HG03025 (cell line): ENCODE measurements around the gene NHLRC2.
"Not testable (repeated sequence)": the region's sequence is repeated elsewhere in the genome, so short reads cannot be mapped to it uniquely, and the experiment has no call there.

Experiments
- ATAC-seq: cut with Tn5 transposase; IDR thresholded peaks from one replicate; pipeline ENCODE4 v1.9.1; 2021; ENCODE audit warnings: mild to moderate bottlenecking, moderate library complexity; ENCODE audit not compliant: unreplicated experiment, low FRiP score

The NHLRC2 gene, protein sequence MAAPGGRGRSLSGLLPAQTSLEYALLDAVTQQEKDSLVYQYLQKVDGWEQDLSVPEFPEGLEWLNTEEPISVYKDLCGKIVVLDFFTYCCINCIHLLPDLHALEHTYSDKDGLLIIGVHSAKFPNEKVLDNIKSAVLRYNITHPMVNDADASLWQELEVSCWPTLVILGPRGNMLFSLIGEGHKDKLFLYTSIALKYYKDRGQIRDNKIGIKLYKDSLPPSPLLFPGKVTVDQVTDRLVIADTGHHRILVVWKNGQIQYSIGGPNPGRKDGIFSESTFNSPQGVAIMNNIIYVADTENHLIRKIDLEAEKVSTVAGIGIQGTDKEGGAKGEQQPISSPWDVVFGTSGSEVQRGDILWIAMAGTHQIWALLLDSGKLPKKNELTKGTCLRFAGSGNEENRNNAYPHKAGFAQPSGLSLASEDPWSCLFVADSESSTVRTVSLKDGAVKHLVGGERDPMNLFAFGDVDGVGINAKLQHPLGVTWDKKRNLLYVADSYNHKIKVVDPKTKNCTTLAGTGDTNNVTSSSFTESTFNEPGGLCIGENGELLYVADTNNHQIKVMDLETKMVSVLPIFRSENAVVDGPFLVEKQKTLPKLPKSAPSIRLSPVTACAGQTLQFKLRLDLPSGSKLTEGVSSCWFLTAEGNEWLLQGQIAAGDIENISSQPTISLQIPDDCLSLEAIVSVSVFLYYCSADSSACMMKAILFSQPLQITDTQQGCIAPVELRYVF

DNA sequence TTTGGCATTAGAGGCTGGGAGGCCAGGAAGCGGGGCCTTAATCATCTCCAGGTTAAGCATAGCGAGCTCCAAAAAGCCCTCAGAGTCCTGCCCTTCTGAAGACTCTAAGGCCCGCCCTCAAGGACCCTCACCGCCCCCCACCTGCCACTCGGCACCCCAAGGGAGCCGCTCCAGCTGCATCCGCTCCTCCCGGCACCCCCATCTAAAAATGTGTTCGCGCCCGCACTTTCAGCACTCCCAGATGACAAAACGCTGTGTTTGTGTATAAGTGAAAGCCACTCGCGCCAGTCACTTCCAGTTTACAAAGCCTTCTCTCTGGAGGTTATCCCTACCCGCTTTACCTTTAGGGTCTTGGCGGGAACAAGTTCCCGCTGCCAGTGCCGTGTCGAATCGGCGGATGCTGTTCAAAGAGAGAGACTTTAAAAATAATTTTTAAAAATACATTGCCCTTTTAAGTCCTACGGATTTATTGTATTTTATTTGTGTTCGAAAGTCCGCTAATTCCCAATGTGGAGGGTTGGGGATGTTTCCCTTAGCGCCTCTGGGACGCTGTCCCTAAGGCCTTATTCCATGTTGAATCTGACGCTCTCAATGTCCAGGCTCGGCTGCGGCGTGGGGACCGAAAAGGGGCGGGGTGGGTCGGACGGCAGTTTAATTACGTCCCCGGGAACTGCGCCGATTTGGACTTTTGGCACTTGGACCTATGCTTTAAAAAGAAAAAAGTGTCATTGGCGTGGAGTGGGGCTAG, at the start of gene NHLRC2, which contains the start of gene DCLRE1A:
Gene NHLRC2 (plus strand): TSS at position 649 of the 748 bp plus-strand sequence. CDS start 212 bp downstream, outside the sequence.
Gene DCLRE1A (minus strand): TSS at position 70 of the 748 bp plus-strand sequence. CDS start 900 bp downstream, outside the sequence.
- peak; percentile 40 for ATAC-seq

DNA sequence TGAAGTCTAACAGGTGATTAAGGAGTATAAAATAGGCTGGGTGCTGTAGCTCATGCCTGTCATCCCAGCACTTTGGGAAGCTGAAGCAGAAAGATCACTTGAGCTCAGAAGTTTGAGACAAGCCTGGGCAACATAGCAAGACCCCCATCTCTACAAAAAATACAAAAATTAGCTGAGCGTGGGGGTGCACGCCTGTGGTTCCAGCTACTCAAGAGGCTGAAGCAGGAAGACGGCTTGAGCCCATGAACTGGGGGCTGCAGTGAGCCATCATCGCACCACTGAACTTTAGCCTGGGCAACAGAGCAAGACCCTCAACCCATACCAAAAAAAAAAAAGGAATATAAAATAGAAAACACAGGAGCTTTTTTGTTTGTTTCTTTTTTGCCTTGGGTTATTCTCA, 48.0 kb upstream of the NHLRC2 start:
- no peak for ATAC-seq

DNA sequence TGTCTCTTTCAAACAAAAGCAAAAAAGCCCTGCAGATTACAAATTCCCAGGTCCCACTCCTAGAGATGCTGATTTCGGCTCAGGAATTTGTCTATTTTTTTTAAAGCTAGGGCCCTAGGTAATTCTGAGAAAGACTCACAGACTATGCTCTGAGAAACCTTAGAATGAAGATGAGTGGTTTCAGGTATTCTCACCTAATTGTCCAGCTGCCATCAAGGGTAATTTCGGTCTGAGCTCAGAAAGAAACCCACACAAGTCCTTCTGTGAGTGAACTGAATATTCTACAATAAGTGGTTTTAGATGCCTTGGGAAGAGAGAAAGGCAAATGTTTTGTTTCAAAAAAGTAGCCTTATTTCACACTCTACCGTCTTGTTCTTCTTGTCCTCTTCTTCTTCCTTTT, 46.3 kb upstream of the NHLRC2 start:
- no peak for ATAC-seq

DNA sequence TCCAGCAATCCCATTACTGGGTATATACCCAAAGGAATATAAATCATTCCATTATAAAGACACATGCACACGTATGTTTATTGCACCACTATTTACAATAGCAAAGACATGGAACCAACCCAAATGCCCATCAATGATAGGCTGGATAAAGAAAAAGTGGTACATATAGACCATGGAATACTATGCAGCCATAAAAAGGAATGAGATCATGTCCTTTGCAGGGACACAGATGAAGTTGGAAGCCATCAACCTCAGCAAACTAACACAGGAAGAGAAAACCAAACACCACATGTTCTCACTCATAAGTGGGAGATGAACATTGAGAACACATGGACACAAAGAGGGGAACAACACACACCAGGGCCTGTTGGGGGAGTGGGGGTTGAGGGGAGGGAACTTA, 39.8 kb upstream of the NHLRC2 start:
- not testable (repeated sequence) for ATAC-seq

DNA sequence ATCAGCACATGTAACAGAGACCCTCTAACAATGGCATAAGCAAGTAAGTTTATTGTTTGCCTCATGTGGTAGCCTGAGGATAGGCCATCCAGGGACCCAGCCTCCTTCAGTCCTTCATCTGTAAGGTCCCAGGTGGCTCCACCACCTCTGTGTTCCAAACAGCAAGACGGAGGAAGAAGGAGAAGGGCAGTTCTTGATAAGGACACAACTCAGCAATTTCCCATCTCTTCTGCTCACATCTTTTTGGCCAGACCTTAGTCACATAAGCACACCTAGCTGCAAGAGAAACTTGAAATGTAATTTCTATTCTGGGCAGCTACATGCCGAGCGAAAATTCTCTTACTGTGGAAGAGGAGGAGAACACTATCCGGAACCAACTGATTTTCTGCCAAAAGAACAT, 34.5 kb upstream of the NHLRC2 start:
- no peak for ATAC-seq

DNA sequence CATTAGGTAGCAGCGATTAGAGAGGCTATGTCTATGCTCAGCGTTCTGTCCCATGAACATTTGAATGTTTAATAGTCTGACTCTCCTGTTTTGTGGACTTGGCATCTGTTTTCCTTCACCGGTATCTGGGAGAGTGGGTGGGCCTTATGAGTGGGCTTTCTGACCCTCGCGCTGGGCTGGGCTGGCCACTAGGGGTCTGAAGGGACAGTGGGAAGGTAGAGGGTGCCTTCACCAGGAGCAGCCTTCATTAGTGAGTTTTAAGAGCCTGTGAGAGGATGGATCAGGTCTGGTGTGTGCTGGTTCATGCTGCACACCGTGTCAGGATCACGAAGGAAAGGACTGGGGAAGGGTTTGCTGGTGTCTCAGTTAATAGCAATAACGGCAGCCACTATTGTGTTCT, 34.0 kb upstream of the NHLRC2 start:
- no peak for ATAC-seq

DNA sequence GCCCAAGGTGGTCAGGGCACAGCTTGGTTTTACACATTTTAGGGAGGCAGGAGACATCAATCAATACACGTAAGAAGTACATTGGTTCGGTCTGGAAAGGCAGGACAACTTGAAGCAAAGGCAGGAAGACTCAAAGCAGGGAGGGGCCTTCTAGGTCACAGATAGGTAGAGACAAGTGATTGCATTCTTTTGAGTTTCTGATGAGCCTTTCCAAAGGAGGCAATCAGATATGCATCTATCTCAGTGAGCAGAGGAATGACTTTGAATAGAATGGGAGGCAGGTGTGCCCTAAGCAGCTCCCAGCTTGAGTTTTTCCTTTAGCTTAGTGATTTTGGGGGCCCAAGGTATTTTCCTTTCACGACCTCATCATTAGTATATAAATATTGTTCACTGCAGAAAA, 33.2 kb upstream of the NHLRC2 start:
- not testable (repeated sequence) for ATAC-seq

DNA sequence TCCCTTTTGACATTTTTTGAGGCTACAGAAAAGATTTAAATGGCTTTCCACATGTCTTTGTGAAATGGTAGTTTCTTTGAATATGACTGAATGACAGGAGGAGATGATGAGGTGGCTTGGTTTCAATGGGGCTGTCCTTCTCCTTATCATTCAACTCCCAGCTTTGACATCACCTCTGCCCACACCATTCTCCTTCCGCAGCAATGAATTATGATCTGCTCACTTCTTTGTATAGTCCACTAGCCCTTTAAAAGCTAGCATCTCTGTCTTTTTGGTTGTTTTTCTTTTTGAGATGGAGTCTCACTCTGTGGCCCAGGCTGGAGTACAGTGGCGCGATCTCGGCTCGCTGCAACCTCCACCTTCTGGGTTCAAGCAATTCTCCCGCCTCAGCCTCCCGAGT, 32.3 kb upstream of the NHLRC2 start:
- ATAC-seq = no peak

DNA sequence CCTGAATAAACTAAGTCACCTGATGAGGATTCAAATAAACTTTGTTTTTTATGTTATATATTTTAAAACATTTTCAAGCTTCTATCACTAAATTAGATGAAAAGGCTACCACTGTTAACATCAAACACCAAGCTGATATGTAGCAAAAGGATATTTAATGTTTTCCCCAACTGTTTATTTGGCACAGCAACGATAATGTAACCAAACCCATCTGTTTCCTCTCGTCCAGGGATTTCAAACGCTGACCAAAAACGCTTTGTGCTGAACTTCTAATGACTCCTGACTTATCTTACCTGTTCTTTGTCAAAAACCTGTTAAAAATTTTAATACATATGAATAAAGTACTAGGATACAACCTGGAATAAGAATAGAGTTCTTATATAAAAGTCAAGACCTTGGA, 31.1 kb upstream of the NHLRC2 start:
- ATAC-seq = no peak

DNA sequence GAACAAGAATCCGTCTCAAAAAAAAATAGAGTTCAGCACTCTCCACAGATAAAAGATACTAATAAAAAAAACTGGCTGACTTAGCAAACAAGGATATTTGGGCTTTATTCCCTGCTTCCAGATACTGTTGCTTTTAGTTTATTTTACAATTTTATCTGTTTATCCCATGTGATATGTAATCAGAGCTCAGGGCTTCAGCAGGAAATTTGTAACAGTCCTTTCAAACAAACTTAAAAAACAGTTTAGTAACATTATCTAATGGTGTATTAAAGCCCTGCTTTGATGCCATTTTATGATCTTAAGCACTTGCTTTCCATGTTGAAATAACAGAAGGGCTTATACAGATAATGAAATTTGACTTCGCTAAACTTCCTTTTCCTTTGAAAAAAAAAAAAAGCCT, 28.7 kb upstream of the NHLRC2 start:
- ATAC-seq = no peak

DNA sequence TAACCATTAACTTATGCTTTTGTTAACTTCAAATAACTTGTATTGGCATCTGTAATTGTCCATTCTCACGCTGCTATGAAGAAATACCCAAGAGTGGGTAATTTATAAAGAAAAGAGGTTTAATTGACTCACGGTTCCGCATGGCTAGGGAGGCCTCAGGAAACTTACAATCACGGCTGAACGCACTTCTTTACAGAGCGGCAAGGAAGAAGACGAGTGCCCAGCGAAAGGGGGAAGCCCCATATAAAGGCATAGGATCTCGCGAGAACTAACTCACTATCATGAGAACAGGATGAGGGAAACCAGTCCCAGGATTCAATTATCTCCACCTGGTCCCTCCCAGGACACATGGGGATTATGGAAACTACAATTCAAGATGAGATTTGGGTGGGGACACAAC, 25.9 kb upstream of the NHLRC2 start:
- ATAC-seq = not testable (repeated sequence)

DNA sequence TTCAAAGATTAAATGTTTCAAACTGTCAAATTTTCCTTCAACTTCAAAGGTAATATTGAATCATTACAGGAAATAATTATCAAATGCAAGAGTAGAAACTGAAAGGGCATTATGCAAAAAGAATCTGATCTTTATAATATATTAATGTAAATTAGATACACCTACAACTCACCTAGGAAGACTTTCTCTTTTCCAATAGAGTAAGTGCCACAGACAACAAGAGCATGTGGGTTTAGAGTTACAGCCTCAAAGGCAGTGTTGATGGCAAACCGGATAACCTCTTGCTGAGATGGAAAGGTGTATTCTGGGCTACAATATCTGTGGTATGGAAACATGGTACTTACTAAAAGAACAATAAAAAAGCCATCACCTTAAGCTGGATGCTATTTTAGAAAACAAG, 12.3 kb upstream of the NHLRC2 start:
- no peak for ATAC-seq

DNA sequence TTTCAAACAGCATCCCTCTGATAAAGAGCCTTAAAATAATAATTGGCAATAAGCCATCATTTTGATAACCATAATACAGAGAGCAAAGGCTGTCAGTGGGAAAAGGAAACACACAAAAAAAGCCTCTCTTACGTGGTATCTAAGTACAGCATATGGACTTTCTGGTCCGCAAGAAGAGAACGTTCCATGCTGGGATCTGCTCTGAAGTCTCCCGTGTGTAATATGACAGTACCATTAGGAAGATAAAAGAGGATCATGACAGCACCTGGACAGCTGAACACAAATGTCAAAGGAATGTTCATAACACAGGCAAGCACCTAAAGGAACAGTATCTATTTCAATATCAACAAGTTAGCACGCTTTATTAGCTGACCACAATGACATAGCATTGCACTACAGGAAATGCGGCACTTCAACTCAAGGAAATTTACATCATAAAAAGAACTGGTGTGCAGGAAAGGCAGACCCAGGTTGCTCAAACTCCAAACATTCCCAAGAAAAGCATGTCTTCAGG, 10.4 kb upstream of the NHLRC2 start:
- ATAC-seq = no peak

DNA sequence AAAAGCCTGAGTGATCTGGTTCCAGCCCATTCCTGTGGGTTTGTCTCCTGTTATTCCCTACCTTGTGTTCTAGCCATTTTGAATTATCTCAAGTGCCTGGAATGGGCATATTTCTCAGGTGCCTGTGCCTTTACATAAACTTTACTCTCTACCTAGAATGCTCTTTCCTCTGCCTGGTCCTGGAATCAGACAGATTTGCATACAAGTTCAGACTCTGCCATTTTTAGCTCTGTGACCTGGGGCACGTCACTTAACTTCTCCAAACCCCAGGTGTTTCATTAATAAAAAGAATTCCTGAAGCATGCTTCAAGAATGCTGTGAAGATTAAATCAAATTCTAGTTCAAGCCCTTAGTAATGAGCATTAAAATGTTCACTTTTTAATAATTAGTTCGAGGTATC, 8.4 kb upstream of the NHLRC2 start:
- no peak for ATAC-seq

DNA sequence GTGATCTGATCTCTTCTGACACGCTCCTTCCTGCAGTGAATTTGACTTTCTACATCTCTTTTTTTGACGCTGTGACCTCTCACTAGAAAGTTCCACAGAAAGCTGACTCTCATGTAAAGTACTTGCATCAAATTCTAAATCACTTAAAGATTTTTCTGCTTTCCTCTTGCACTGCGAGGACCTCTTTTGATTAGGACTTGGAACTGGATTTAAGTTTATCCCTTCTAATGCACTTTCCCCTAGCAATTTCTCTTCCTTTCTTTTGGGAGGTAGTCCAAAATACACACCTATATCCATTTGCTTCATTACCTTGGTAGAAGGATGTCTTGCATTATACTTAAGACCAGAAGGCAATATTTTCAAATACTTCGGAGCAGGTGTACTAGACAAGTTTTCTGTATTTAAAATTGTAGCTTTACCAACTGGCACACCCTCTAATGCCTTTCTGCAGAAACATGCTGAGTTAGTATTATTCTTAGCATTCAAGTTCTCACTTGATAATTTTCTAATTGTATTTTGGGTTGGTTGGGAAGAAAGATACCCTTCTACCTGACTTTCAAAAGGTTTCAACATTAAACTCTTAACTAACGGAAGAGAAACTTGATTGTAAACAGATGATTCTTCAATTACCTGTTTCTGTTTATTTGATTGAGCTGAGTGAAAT, 5.2 kb upstream of the NHLRC2 start:
- ATAC-seq = no peak

DNA sequence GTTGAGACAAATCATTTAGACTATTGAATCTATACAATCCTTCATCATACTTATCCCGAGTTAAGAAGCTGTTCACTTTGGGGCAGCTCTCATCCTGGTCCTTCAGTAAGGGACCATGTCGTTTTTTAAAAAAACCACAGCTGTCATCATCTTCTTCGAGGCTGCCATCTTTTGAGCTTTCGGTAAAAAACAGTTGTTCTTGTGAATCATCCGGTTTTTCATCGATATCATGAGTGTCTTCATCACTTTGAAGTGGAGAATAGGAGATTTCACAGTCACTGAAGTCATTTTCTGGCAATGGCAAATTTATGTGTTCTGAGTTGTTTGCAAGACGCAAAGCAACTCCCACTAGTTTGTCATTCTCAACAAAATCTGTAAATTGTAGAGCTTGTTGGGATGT, 4.5 kb upstream of the NHLRC2 start:
- no peak for ATAC-seq

DNA sequence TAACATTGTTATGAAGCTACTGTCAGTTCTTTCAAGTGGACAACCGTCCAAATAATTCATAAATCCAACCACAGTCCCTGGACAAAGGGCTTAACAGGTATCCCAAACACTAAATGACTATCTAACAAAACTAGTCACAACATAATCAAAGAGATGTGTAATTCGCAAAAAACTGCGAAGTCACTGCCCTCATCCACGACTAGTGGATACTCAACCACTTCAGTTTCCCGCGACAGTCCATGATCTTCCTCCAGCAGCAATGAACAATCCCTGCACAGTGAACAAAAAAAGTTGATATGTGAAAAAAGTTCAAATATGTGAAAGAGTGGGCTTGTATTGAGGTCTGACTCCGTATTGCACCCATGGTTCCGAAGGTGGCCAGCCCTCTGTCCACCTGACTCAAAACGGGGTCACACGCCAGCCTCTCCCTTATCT, 866 bp upstream of the NHLRC2 start:
- ATAC-seq = no peak

DNA sequence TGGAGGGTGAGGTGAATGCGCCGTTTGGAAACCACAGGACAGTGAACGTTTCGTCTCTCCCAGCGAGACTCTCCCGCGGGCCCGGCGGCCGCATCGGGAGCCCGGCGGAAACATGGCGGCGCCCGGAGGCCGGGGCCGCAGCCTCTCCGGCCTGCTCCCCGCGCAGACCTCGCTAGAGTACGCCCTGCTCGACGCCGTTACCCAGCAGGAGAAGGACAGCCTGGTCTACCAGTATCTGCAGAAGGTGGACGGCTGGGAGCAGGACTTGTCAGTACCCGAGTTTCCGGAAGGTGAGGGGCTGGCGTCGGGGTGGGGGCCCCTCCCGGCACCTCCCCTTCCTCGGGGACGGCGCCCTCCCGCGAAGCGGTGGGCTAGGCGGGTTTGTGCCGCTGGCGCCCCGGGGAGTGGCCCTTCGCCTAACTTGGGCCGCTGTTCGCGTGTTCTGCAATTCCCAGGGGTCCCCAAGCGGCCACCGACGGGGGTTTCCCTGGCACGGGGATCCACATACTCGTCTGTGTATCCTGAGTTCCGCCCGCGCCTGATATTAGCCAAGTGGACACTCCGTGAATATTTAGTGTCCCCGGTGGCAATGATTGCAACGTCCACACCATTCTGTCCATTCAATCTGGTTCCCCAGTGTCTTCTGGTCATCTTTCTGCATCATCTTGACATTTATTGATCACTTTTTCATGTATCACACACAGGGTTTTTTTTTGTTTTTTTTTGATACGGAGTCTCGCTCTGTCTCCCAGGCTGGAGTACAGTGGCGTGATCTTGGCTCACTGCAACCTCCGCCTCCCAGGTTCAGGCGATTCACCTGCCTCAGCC, 514 bp downstream of the NHLRC2 start:
- peak; percentile 35 for ATAC-seq

DNA sequence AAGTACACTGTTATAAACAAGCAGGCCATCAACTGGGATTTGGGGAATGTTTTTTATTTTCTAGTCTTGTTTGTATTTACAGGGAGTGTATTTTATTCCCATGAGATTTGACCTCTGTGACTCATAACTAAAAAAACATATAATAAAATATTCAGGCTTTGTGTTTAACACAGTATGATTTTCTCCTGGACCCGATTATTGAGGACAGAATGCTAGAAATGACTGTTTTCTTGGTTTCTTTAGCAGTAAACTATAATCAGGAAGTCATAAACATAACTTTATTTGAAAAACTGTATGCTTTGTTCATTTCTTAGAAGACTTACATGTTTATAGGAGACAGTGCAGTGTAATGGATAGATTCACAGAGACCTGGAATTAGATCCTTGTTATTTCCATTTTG, 2.1 kb downstream of the NHLRC2 start:
- ATAC-seq = no peak
